ENCODE data around the gene ANAPC4.
"Not testable (repeated sequence)": the region's sequence is repeated elsewhere in the genome, so short reads cannot be mapped to it uniquely, and the experiment has no call there.

ANAPC4 gene, protein sequence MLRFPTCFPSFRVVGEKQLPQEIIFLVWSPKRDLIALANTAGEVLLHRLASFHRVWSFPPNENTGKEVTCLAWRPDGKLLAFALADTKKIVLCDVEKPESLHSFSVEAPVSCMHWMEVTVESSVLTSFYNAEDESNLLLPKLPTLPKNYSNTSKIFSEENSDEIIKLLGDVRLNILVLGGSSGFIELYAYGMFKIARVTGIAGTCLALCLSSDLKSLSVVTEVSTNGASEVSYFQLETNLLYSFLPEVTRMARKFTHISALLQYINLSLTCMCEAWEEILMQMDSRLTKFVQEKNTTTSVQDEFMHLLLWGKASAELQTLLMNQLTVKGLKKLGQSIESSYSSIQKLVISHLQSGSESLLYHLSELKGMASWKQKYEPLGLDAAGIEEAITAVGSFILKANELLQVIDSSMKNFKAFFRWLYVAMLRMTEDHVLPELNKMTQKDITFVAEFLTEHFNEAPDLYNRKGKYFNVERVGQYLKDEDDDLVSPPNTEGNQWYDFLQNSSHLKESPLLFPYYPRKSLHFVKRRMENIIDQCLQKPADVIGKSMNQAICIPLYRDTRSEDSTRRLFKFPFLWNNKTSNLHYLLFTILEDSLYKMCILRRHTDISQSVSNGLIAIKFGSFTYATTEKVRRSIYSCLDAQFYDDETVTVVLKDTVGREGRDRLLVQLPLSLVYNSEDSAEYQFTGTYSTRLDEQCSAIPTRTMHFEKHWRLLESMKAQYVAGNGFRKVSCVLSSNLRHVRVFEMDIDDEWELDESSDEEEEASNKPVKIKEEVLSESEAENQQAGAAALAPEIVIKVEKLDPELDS

DNA sequence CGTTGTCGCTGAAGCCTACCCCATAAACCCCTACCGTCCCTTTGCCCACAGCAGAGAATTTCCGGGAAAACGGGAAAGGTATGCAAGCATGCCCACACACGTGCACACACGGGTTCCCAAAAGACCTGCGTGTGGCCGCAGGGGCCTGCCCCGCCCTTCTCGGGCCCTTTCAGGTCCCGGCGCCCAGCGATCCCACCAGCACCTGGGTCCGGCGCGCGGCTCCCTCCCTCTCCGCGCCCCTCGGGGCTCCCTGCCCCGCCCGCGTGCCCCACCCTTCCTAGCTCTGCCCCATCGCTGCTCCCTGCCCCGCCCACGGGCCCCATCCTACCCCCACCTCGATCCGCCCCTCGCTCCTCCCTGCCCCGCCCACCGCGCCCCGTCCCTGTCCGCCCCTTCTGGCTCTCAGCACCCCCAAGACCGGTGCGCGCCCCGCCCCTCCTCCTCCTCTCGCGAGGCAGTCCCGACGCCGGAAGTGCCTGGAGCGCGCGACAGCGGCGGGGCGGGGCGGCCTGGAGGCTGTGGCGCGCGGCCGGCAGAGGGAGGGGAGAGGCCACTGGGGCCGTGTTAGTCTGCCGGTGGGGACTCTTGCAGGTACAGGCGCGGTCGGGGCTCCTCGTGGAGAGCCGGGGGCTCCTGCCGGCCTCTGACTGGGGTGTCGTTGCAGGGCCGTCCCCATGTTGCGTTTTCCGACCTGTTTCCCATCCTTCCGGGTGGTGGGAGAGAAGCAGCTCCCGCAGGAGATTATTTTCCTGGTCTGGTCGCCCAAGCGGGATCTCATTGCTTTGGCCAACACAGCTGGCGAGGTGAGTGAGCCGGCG lies at the start of gene ANAPC4:
ANAPC4 (plus strand) TSS at position 510 of the 818 bp plus-strand sequence; CDS start at position 675, 165 bp downstream.
- H3K9ac ChIP-seq (ENCODE audit: low read length): peak within 1 kb of the TSS; percentile 81
- peak within 1 kb of the TSS; percentile 84 for H3K4me2 ChIP-seq (ENCODE audit: low read length)
- H3K27me3 ChIP-seq (ENCODE audit: insufficient read depth, low read length): no peaks in the 10 kb centered on the region
- H3K36me3 ChIP-seq (ENCODE audit: insufficient read depth, low read length): peaks cover 8% of the 10 kb centered on the region
- peaks cover 13% of the 10 kb centered on the region for H3K79me2 ChIP-seq (ENCODE audit: insufficient read depth, low read length)
- H2AFZ ChIP-seq (ENCODE audit: low read length): no peak within 1 kb of the TSS
- no peaks in the 10 kb centered on the region for H3K9me3 ChIP-seq (ENCODE audit: low read length)
- H3K9me2 ChIP-seq (ENCODE audit: low read depth, low read length): no peaks in the 10 kb centered on the region
- H3K27ac ChIP-seq (ENCODE audit: low read depth, low read length, poor library complexity, severe bottlenecking): no peak within 1 kb of the TSS
- peaks cover 26% of the 10 kb centered on the region for H3K4me1 ChIP-seq (ENCODE audit: insufficient read depth, low read length, severe bottlenecking)
- TF ChIP-seq, protein P1, sequence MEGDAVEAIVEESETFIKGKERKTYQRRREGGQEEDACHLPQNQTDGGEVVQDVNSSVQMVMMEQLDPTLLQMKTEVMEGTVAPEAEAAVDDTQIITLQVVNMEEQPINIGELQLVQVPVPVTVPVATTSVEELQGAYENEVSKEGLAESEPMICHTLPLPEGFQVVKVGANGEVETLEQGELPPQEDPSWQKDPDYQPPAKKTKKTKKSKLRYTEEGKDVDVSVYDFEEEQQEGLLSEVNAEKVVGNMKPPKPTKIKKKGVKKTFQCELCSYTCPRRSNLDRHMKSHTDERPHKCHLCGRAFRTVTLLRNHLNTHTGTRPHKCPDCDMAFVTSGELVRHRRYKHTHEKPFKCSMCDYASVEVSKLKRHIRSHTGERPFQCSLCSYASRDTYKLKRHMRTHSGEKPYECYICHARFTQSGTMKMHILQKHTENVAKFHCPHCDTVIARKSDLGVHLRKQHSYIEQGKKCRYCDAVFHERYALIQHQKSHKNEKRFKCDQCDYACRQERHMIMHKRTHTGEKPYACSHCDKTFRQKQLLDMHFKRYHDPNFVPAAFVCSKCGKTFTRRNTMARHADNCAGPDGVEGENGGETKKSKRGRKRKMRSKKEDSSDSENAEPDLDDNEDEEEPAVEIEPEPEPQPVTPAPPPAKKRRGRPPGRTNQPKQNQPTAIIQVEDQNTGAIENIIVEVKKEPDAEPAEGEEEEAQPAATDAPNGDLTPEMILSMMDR (IDR thresholded peaks at IDR 0.05; ENCODE audit: low read length): no peak
- TF ChIP-seq EZH2 (IDR thresholded peaks at IDR 0.05; ENCODE audit: borderline replicate concordance, low read length): no peak
- no peaks in the 10 kb centered on the region for H4K20me1 ChIP-seq (ENCODE audit: insufficient read depth, low read length)
- no peaks in the 10 kb centered on the region for H3F3A ChIP-seq (ENCODE audit: insufficient read depth, low read length)
- peak within 1 kb of the TSS; percentile 78 for H3K4me3 ChIP-seq (ENCODE audit: low read depth, low read length, poor library complexity, severe bottlenecking)

DNA sequence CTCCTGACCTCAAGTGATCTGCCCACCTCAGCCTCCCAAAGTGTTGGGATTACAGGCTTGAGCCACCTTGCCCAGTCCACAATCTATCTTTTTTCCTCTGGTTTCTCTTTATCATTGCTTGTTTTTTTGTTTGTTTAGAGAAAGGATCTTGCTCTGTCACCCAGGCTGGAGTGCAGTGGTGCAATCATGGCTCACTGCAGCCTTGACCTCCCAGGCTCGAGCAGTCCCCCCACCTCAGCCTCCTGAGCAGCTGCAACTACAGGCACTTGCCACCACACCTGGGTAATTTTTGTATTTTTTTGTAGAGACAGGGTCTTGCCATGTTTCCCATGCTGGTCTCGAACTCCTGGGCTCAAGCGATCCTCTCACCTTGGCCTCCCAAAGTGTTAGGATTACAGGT lies 48.6 kb upstream of the ANAPC4 start:
- H2AFZ ChIP-seq (ENCODE audit: low read length); H3K36me3 ChIP-seq (ENCODE audit: insufficient read depth, low read length): not testable (repeated sequence)

DNA sequence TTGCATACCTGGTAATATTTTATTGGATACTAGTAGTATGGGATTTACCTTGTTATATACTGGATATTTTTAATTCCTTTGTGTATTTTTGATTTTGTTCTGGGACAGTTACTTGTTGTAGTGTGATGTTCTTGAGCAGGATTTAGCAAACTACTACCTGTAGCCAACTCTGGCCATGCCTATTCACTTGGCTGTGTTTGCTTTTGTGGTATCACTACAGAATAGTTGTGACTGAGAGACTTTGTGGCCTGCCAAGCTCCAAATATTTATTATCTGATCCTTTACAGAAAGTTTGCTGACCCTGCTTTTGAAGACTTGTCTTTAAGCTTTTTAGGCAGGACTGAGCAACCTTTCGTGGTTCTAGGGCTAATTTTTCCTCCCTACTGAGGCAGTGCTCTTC lies 46.7 kb upstream of the ANAPC4 start:
- H3K4me3 ChIP-seq (ENCODE audit: low read depth, low read length, poor library complexity, severe bottlenecking): no peak overlapping the region
- no peaks in the 10 kb centered on the region for H3F3A ChIP-seq (ENCODE audit: insufficient read depth, low read length)
- no peak for TF ChIP-seq EZH2 (IDR thresholded peaks at IDR 0.05; ENCODE audit: borderline replicate concordance, low read length)
- TF ChIP-seq, protein P1 (IDR thresholded peaks at IDR 0.05; ENCODE audit: low read length): no peak
- H4K20me1 ChIP-seq (ENCODE audit: insufficient read depth, low read length): no peaks in the 10 kb centered on the region
- H3K27me3 ChIP-seq (ENCODE audit: insufficient read depth, low read length): no peaks in the 10 kb centered on the region
- no peaks in the 10 kb centered on the region for H3K79me2 ChIP-seq (ENCODE audit: insufficient read depth, low read length)
- H2AFZ ChIP-seq (ENCODE audit: low read length): no peak overlapping the region
- H3K27ac ChIP-seq (ENCODE audit: low read depth, low read length, poor library complexity, severe bottlenecking): no peak overlapping the region
- no peaks in the 10 kb centered on the region for H3K36me3 ChIP-seq (ENCODE audit: insufficient read depth, low read length)
- no peak overlapping the region for H3K4me2 ChIP-seq (ENCODE audit: low read length)
- no peaks in the 10 kb centered on the region for H3K9me3 ChIP-seq (ENCODE audit: low read length)
- H3K9ac ChIP-seq (ENCODE audit: low read length): no peak overlapping the region
- no peaks in the 10 kb centered on the region for H3K9me2 ChIP-seq (ENCODE audit: low read depth, low read length)
- H3K4me1 ChIP-seq (ENCODE audit: insufficient read depth, low read length, severe bottlenecking): no peaks in the 10 kb centered on the region

More for the DNA sequence above, 48.6 kb upstream of the ANAPC4 start:
- H3K4me1 ChIP-seq (ENCODE audit: insufficient read depth, low read length, severe bottlenecking); H3F3A ChIP-seq (ENCODE audit: insufficient read depth, low read length); H4K20me1 ChIP-seq (ENCODE audit: insufficient read depth, low read length); H3K79me2 ChIP-seq (ENCODE audit: insufficient read depth, low read length); H3K27me3 ChIP-seq (ENCODE audit: insufficient read depth, low read length); H3K4me3 ChIP-seq (ENCODE audit: low read depth, low read length, poor library complexity, severe bottlenecking); H3K27ac ChIP-seq (ENCODE audit: low read depth, low read length, poor library complexity, severe bottlenecking); H3K4me2 ChIP-seq (ENCODE audit: low read length); H3K9ac ChIP-seq (ENCODE audit: low read length); H3K9me3 ChIP-seq (ENCODE audit: low read length); H3K9me2 ChIP-seq (ENCODE audit: low read depth, low read length): not testable (repeated sequence)

Measured in OCI-LY1 (cell line).